Astrocyte of the spinal cord (primary cell): ENCODE measurements around the gene POLR2E.

ENCODE experiments used
- DNase-seq: peaks from one replicate; pipeline ENCODE4 v3.0.0; 2011; ENCODE audit warnings: low read depth, low spot score
- H3K4me3 ChIP-seq: 2 replicates; pipeline ENCODE4 v1.5.1; 2011; ENCODE audit warnings: low read depth, mild to moderate bottlenecking, low read length, moderate library complexity
- in situ Hi-C: cut with HindIII; loops from 2 replicates; pipeline ENCODE4 v1.10.0; 2017; ENCODE audit warnings: low sequenced_read_pairs
- TF ChIP-seq, protein P1 (sequence below): IDR thresholded peaks from 2 replicates; pipeline ENCODE4 v1.5.1; 2012; ENCODE audit warnings: low read depth, mild to moderate bottlenecking, low read length, inconsistent platforms

The POLR2E gene

DNA sequence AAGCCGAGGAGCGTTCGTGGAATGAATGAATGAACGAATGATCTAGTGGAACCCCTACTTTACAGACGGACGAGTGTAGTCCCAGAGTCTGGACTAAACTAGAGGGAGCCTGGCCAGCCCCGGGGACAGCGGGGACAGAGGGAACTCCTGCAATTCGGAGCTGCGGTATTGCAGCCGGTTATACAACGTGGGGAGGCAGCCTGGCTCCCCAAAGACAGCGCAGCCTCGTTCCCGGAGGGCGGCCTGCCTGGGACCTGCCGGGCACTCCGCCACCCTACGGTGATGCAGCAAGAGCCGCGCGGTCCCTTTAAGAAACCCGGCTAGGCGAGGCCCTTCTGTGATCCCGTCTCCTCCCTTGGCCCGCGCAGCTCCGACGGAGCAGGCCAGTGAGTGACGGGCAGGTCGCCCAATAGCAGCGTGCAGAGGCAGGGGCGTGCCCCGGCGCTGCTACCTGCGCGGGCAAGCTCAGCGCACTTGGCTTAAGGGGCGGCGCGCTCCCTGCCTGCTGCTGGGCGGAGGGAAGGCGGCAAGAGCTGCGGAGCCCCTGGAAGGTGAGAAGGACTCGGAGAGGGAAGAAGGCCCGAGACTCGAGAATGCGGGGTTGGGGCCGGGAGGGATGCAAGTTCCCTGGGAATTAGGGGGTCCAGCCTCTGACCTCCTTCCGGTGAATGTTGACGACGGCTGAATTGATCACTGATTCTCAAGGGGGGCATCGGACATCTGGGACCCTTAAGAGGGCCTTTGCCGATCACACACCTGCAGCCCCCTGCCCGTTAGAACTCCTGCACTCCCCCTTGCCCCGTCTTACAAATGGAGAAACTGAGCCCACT is 55.3 kb downstream of the POLR2E start, which contains the start of gene ABCA7:
ABCA7 (plus strand) TSS at position 462 of the 830 bp plus-strand sequence. CDS start 1,255 bp downstream, outside the sequence.
- TF ChIP-seq, protein P1, sequence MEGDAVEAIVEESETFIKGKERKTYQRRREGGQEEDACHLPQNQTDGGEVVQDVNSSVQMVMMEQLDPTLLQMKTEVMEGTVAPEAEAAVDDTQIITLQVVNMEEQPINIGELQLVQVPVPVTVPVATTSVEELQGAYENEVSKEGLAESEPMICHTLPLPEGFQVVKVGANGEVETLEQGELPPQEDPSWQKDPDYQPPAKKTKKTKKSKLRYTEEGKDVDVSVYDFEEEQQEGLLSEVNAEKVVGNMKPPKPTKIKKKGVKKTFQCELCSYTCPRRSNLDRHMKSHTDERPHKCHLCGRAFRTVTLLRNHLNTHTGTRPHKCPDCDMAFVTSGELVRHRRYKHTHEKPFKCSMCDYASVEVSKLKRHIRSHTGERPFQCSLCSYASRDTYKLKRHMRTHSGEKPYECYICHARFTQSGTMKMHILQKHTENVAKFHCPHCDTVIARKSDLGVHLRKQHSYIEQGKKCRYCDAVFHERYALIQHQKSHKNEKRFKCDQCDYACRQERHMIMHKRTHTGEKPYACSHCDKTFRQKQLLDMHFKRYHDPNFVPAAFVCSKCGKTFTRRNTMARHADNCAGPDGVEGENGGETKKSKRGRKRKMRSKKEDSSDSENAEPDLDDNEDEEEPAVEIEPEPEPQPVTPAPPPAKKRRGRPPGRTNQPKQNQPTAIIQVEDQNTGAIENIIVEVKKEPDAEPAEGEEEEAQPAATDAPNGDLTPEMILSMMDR, result no peak
- peak; percentile 98 for DNase-seq
- peak within 1 kb of the TSS; percentile 62 for H3K4me3 ChIP-seq
- in situ Hi-C loops, result no loop called here

DNA sequence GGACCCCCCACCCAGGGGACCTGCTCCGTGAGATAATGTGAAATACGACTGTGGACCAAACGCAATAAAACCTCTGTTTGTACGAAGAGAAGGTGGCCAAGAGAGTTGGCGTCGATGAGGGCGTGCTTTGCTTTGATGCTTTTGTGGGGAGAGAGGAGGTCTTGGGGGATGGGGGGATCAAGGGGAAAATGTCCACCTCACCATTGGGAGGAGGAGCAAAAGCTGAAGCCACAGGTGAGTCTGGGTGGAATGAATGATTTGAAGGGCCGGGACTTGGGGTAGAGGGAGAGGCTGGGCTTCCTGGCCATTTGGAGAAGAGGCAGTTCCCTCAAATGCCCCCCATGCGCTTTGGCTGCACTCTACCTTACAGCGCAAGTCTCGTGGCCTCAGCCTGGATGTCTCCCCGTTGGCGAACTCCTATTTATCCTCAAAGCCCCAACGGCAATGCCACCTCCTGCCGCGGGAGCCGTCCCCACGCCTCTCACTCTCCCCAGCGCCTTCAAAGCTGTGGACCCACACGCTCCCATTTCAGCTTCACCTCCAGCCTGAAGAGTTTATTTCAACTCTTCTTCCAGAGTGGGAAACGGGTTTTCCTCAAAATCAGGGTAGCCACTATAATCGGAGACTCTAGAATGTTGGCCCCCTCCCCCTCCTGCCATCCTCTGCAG is 56.1 kb downstream of the POLR2E start:
- in situ Hi-C loops, result no loop called here
- no peak for DNase-seq
- H3K4me3 ChIP-seq, result peak overlapping the region; percentile 17
- TF ChIP-seq, protein P1, result no peak

DNA sequence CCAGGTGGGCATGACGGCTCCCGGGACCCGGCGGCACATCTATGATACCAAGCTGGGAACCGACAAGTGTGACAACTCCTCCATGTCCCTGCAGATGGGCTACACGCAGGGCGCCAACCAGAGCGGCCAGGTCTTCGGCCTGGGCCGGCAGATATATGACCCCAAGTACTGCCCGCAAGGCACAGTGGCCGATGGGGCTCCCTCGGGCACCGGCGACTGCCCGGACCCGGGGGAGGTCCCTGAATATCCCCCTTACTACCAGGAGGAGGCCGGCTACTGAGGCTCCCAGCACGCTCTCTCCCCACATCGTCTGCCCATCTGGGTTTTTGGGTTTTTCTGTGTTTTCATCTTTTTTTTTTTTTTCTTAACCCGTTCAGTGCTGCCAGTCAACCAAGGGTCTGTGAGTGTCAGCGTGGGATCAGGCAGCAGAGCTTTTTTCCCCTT is 57.5 kb downstream of the POLR2E start:
- TF ChIP-seq, protein P1, result no peak
- no peak overlapping the region for H3K4me3 ChIP-seq
- DNase-seq, result no peak
- in situ Hi-C loops, result no loop called here
